HG03175 (cell line): ENCODE data around the gene METTL17.
"Not testable (repeated sequence)": the region's sequence is repeated elsewhere in the genome, so short reads cannot be mapped to it uniquely, and the experiment has no call there.

ENCODE experiments used
- ATAC-seq: cut with Tn5 transposase; IDR thresholded peaks from one replicate; pipeline ENCODE4 v1.9.1; 2021; ENCODE audit warnings: mild to moderate bottlenecking, moderate library complexity; ENCODE audit not compliant: unreplicated experiment

METTL17 gene, protein sequence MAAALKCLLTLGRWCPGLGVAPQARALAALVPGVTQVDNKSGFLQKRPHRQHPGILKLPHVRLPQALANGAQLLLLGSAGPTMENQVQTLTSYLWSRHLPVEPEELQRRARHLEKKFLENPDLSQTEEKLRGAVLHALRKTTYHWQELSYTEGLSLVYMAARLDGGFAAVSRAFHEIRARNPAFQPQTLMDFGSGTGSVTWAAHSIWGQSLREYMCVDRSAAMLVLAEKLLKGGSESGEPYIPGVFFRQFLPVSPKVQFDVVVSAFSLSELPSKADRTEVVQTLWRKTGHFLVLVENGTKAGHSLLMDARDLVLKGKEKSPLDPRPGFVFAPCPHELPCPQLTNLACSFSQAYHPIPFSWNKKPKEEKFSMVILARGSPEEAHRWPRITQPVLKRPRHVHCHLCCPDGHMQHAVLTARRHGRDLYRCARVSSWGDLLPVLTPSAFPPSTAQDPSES

DNA sequence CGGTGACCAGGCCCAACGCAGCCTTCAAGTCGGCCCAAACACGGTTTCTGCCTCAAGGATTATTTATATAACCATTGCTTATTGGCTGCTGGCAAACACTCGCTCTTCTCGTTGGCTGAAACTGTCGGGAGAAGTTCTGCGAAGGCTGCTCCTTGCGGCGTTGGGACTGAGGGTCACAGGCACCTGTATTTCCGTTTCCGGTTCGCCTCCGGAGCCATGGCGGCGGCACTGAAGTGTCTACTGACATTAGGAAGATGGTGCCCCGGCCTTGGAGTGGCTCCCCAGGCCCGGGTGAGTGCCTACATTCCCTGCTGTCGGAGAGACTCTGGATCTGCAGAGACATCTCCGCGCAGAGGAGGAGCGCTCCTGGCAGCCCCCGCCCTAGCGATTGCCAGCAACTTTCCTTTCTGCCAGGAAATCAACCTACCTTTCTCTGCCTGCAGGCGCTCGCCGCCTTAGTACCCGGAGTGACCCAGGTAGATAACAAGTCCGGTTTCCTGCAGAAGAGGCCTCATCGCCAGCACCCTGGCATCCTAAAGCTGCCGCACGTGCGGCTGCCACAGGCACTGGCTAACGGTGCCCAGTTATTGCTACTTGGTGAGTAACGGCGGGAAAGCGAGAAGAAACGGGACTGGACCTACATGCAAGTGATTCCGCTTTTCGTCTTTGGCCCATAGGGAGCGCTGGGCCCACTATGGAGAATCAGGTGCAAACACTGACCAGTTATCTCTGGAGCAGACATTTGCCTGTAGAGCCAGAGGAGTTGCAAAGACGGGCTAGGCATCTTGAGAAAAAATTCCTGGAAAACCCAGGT, at the start of gene METTL17:
Gene METTL17 (plus strand): TSS at position 194 of the 814 bp plus-strand sequence. CDS start 23 bp downstream, at position 217.
- ATAC-seq: peak; percentile 96

DNA sequence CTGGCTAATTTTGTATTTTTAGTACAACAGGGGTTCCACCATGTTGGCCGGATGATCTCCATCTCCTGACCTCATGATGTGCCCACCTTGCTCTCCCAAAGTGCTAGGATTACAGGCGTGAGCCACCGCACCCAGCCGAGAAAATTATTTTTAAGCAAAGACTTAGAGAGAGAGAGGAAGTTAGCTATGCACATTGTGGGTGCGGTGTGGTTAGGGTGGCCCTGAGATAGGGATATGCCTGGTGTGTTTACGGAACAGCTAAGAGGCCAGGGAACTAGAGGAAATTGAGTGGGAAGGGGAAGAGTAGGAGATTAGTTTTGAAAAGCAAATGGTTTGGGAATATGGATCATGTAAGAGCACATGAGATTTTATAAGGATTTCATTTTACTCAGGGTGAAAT, 44.6 kb upstream of the METTL17 start:
- not testable (repeated sequence) for ATAC-seq

DNA sequence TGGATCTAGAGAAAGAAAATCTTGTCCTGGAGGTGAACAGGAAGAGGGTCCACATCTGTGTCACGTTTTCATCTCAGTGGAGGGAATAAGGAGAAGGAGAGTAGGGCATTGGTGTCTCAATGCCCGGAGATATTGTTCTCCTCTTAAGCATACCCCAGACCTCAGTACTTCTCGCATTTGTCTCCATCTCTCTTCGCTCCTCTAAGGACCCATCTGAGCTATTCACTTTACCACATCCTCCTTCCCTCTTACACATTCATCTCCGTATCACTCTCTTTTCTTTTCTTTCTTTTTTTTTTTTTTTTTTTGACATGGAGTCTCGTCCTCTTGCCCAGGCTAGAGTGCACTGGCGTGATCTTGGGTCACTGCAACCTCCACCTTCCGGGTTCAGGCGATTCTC, 43.1 kb upstream of the METTL17 start:
- not testable (repeated sequence) for ATAC-seq

DNA sequence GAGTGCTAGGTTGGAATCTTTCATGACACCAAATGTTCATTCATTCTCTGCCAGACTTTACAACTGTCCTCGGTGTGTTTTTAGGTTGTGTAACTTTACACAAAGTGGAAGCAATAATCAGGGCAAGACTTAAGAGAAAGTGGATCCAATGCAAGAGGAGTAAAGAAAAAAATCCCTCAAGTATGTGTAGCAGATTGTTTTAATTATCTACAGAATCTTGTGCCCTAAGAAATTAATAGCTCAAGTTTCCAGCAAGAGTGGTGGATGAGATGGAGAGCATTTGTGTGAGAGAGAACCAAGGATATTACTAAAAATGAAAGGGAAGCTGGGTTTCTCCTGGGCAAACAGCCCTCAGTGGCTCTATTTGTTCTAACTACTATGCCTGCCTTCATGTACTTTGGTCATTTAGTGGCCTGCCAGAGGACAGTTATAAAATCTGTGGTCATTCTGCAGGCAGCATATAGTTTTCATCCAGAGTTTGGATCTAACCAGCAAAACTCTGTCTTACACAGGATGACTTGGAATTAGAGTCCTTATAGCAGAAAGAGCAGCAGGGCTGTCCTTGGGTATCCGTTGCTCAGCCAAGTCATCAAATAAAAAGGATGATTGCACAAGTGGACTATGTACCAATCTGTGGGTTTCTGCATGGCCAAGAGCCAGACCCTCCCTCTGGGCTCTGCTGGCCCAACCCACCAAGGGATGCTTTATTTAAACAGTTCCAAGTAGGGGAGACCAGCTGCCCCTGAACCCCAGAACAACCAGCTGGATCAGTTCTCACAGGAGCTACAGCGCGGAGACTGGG, 34.8 kb upstream of the METTL17 start, which contains the start of gene RNASE2:
Gene RNASE2 (plus strand): TSS at position 752 of the 802 bp plus-strand sequence. CDS start 285 bp downstream, outside the sequence.
- not testable (repeated sequence) for ATAC-seq

DNA sequence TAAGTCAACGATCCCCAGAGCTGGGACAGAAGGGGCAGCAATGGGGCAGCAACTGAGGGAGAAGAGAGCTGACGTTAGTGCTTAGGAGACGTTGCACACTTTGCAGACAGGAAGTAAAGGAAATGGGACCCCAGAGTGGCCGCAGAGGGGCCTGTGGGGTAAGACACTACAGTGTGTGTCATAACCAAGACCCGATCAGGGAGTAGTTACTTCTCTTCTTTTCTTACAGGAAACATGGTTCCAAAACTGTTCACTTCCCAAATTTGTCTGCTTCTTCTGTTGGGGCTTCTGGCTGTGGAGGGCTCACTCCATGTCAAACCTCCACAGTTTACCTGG, 34.3 kb upstream of the METTL17 start:
- ATAC-seq: not testable (repeated sequence)

DNA sequence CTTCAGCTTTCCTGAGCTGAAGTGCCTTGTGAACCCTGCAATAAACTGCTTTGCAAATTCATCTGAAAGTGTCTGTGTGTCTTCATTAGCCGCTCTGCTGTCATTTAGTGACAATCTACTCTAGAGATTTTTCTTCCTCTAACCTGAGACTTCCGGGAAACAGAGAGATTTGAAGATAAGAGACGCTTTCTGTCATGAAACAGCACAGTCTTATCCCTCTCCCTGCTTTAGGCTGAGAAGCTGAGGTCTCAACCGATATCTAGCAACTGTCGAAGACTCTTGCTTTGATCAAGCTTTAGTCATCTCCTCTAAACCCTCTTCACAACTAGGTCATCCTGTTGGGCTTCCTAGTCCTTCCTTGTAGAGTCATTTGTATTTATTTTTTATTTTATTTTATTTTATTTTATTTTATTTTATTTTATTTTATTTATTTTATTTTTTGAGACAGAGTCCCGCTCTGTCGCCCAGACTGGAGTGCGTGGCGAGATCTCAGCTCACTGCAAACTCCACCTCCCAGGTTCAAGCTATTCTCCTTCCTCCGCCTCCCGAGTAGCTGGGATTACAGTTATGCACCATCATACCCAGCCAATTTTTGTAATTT, 33.3 kb upstream of the METTL17 start:
- no peak for ATAC-seq

DNA sequence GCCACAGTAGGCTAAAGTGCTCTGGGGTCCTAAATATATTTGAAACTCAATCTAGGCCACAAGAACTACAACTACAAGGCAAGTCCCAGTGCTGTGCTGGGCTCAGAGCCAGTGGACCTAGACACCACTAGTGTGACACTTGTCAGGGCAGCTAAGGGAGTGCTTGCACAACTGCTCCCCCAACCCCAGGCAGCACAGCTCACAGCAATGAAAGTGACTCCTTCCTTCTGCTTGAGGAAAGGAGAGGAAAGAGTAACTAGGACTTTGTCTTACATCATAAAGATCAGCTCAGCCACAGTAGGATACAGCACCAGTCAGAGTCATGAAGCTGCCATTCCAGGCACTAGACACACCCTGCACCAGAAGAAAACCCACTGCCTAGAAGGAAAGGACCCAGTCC, 30.8 kb upstream of the METTL17 start:
- ATAC-seq: not testable (repeated sequence)

DNA sequence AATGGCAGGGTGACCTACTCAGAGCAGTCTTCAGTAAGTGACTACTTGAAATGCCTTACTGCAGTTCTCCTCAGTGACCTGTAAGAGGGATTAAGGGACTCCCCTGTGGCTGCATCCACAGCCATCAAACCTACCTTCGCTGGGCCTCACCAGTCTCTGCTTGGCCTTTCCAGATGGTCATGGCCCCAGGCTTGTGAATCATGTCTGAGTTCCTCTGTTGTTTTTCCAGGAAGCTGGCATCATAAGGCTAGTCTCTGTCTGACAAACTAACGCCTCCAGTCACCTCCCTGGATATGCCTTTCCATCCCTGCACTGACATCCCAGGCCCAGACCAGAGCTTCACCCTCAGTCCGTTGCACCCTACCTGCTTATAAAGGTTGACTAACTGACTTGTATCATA, 20.4 kb upstream of the METTL17 start:
- ATAC-seq: no peak

DNA sequence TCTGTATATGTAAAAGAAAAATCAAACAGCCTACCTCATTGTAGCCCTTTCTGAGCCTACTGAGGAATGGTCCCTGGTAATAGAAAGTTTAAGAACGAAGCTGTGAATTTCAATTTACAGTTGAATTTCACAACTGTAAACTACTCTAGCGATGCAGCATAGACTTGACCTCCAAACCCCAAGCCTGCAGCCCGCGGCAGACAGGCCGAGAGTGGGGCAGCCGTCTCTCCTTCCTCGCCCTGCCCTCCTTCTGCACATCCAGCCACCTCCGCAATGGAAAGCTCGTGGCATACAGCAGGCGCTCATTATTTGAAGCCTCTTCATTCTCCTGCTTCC, 19.2 kb upstream of the METTL17 start:
- no peak for ATAC-seq

DNA sequence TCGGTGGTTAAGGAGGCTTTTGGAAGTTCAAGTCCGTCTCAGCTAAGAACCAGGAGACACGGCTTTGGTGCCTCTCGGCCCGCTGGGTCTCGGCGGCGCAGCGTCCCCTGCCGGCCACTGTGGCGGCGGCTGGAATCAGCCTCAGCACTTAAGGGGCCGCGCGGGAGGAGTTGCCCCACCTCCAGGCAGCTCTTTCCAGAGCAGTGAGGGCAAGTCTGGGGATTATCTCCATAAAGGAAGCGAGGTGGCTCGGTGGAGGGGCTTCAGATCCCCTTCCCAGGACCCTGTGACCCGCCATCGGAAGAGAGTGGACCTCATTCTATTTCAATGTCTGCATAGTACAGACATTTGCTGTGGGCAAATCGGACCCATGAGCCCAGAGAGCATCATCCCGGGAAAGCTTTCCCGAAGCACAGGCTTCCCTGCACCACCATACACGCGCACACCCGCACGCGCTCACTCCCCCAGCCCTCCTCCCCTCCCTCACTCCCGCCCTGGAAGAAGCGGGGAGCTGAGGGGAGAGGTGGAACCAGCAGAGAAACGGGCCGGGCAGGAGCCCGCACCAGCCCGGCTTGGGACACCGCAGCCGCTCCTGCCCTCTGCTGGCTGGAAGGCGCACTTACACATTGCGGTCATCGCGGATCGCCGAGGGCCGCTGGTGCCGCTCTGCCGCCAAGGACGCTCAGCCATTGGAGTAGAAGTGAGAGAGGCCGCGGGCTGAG, 18.6 kb upstream of the METTL17 start:
- peak; percentile 91 for ATAC-seq

DNA sequence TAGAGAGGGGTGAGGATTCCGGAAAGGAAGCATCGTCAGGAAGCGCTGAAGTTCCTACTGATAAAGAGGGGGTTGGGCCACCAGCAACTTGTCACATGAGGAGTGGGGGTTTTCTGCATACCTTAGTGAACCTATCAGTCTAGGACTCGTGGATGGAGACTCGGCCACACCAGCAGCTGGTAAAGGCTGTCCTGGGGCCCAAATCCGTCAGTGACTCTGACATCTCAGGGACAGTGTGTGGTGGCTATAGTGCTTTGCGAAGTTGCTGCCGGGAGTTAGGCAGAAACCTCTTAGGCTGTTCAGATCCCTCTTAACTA, 18.1 kb upstream of the METTL17 start:
- ATAC-seq: peak; percentile 27

DNA sequence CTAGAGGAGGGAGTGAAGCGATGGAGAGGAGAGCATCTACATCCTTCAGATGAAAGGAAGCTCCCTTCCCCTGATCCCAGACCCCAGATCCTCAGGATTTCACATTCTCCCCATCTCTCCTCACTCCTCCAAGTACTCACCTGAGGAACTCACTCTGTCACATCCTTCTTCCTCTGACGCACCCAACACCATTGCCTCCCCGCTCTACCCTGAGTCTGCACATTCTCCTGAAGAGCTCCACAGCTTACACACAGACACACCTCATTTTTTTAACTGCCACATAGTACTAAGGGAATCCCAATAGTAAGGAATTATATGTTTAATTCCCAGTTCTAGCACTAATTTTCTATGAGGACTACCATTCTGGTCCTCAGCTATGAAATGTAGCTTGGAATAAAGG, 16.3 kb upstream of the METTL17 start:
- no peak for ATAC-seq

DNA sequence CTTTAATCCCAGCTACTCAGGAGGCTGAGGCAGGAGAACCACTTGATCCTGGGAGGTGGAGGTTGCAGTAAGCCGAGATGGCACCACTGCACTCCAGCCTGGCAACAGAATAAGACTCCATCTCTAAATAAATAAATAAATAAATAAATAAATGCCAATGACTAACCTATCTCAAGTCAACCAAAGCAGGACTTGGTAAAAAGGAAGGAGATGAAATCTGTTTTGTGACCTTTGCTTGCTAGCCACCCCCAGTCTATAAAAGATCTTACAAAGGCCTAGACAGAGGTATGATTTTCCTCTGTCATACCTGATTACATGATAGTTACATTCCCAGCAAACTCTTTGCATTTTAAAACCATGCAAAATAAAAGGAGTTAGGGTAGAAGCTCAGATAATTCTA, 13.5 kb upstream of the METTL17 start:
- ATAC-seq: no peak

DNA sequence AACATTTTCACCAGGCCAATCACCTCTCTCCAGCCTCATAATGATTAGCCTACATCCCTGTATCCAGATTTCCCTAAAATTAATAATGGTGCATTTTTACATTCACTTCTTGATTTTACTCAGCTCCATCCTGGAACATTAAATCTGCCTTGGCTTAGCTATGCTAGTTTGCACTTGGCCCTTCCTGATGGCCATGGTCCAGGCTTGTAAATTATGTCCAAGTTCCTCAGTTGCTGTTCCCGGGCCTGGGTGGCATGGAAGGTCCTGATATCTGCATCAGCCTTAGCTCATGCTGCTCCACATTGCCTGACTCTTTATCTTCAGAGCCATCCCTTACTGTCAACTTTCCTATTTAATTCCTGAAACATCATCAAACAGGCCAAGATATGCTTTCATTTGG, 11.1 kb upstream of the METTL17 start:
- no peak for ATAC-seq

DNA sequence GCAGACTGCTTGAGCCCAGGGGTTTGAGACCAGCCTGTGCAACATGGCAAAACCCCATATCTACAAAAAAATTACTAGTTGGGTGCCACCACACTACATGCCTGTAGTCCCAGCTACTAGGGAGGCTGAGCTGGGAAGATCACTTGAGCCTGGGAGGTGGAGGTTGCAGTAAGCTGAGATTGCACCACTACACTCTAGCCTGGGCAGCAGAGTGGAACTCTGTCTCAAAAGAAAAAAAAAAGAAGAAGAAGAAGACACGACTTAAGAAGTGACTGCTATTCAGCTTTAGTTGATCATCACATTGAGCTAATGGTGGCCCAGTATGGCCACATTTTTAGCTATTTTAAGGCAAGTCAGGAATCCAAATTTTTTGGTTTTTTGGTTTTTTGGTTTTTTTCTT, 8.9 kb upstream of the METTL17 start:
- ATAC-seq: no peak

DNA sequence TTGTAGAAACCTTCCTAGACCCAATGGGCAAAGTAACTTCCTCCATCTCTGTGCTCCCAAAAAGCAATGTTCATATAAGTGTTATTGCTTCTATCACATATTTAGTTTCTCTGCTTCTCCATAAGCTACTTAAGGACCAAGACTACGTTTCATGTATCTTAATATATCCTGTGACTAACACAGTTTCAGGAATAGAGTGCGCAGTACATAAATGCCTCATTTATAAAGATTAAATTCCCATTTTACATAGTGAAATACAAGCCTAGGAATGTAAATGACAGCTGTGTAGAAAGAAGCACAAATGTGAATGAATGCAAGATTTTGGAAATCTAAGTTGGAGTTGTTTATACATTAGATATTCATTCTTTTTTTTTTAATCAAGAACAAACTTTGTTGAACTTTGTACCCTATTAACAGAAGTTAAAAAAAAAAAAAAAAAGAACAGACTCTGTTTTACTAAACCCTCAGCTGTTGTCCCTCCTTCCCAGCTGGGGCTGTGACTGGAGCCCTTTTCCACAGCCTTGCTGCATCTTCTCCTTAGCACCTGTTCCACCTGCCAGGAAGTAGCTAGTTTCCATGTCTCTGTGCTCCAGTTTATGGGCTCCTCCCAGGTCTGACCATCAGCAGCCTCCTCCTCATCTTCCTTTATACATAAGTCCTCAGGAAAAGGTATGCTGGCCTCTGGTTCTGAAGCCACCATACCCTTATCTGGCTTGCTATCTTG, 7.0 kb upstream of the METTL17 start:
- no peak for ATAC-seq

DNA sequence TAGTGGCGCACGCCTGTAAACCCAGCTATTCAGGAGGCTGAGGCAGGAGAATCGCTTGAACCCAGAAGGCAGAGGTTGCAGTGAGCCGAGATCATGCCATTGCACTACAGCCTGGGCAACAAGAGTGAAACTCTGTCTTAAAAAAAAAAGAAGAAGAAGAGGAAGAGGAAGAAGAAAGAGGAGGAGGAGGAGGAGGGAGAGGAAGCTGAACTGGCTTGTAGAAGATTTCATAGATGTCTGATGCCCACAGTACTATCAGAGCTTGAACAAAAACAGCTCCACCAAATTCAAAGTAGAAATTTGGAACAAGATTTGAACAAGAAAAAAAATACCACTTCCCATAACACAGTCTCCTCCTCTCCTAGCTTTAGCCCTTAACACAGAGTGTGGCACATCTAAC, 4.1 kb upstream of the METTL17 start:
- ATAC-seq: not testable (repeated sequence)

DNA sequence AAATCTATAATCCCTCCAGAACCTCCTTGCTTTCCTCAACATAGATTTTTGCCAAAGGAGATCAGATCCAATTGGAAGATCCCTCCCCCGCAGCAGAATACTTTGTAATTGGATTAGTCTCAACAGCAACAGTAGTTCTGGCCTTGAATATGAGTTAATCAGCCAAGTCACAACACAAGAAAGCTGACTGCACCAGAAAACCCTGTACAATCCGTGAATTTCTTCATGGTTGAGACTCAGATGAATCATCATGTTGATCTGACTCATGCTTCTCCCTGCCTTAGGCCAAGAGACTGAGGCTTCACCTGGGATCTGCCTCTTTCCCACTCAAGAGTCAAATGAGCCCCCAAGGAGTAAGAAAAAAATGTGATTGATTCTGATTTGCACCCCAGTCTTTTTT, 3.0 kb upstream of the METTL17 start:
- no peak for ATAC-seq

DNA sequence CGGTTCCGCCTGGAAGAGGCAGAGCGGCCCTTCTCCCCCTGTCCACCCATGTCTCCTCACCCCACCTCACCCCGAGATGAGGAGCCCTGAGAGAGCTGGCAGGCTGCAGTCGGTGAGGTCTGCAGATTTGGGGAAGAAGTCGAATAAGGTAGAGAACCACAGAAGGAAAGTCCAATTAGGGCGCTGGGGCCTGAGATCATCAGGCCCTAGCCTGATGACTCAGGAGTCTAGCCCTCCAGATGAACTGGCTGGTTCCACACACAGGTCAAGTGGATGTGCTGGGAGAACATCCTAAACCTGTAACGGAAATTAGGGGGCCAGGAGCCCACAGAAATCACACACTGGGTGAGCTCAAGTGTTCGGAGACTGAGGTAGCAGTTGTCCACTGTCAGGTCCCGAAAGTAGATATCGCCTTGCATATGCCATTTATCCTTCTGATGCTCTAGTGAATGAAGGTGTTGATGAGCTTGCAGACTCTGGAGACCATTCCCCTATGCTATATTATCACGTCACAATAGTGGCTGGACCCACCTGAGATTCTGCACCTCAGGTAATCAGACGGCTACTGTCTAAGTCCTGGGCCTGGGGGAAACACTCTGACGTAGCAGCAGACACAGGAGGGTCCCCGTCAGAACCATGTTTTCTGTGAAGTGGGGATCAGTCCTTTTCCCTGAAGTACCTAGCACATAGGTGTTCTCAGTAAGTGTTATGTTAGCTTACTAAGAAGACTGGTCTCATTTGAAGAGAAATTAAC, 886 bp upstream of the METTL17 start:
- ATAC-seq: no peak
